Stimulated activated CD4-positive, alpha-beta T cell treated with anti-CD3 and anti-CD28 coated beads, Interleukin-1b, Interleukin-23, amount 100 ng/mL, for 1 hour (primary cell): Measurements from ENCODE around the gene MAS1L.

ENCODE experiments used
- DNase-seq, 2 donors: peaks; one replicate each; pipeline ENCODE4 v3.0.0-alpha.2; 2020; ENCODE audit warnings: low read depth in 2 of 2

MAS1L gene

GRCh38 chr6:29510746-29511300, 23.1 kb upstream of the MAS1L start:
- no peak for DNase-seq

- no peak for DNase-seq
Measured at GRCh38 chr6:29510202-29510601, 22.4 kb upstream of the MAS1L start.

- no peak for DNase-seq
Measured at GRCh38 chr6:29509711-29510110, 22.0 kb upstream of the MAS1L start.

- DNase-seq = no peak
Measured at GRCh38 chr6:29509239-29509638, 21.5 kb upstream of the MAS1L start.

GRCh38 chr6:29507319-29507718, 19.6 kb upstream of the MAS1L start:
- DNase-seq = no peak

GRCh38 chr6:29506446-29507067, 18.8 kb upstream of the MAS1L start:
- no peak for DNase-seq

- no peak for DNase-seq
Measured at GRCh38 chr6:29505808-29506207, 18.1 kb upstream of the MAS1L start.

- no peak for DNase-seq
Measured at GRCh38 chr6:29504961-29505360, 17.2 kb upstream of the MAS1L start.

- DNase-seq = no peak
Measured at GRCh38 chr6:29502597-29502996, 14.8 kb upstream of the MAS1L start.

GRCh38 chr6:29502181-29502580, 14.4 kb upstream of the MAS1L start:
- DNase-seq = no peak

GRCh38 chr6:29501106-29501505, 13.3 kb upstream of the MAS1L start:
- no peak for DNase-seq

GRCh38 chr6:29500594-29500993, 12.8 kb upstream of the MAS1L start:
- no peak for DNase-seq

GRCh38 chr6:29499704-29500103, 11.9 kb upstream of the MAS1L start:
- DNase-seq = no peak

GRCh38 chr6:29496961-29497360, 9.2 kb upstream of the MAS1L start:
- no peak for DNase-seq

GRCh38 chr6:29495571-29495970, 7.8 kb upstream of the MAS1L start:
- no peak for DNase-seq

- DNase-seq = no peak
Measured at GRCh38 chr6:29494131-29494530, 6.4 kb upstream of the MAS1L start.

- no peak for DNase-seq
Measured at GRCh38 chr6:29493261-29493660, 5.5 kb upstream of the MAS1L start.

- no peak for DNase-seq
Measured at GRCh38 chr6:29491574-29491973, 3.8 kb upstream of the MAS1L start.

- DNase-seq = no peak
Measured at GRCh38 chr6:29490552-29490951, 2.8 kb upstream of the MAS1L start.

GRCh38 chr6:29490055-29490454, 2.3 kb upstream of the MAS1L start:
- DNase-seq = no peak

GRCh38 chr6:29489286-29489685, 1.5 kb upstream of the MAS1L start:
- DNase-seq = no peak

- DNase-seq = no peak
Measured at GRCh38 chr6:29488874-29489273, 1.1 kb upstream of the MAS1L start.

- DNase-seq = no peak
Measured at GRCh38 chr6:29487131-29487530, 625 bp downstream of the MAS1L start.

- no peak for DNase-seq
Measured at GRCh38 chr6:29486577-29486976, 1.2 kb downstream of the MAS1L start.
